Endothelial cell of umbilical vein (primary cell): ENCODE data around the gene FAM237A. TPM values are rescaled to one million over a fixed set of nuclear protein-coding genes. Genes with fewer than 3 reads are reported as not detected.

Experiments
- BruUV-seq: library from RNA; stranded (reverse); fragments of 400-500 nt; replicated peaks from 2 replicates; lab custom pipeline; 2021; lab: Mats Ljungman, UMichigan
- CTCF ChIA-PET: fragments of 300-600, 350-600 bp; sonication (Branson Sonifier 250); formaldehyde crosslinking; loops from one replicate; lab custom pipeline; 2021; ENCODE audit warnings: antibody characterized with exemption, inconsistent platforms; lab: Charles Lee
- POLR2A ChIA-PET: fragments of 300-600, 350-600 bp; sonication (Branson Sonifier 250); formaldehyde crosslinking; loops from one replicate; lab custom pipeline; 2021; ENCODE audit warnings: antibody characterized with exemption, inconsistent platforms; lab: Charles Lee
- DNase-seq: peaks from one replicate; pipeline ENCODE4 v3.0.0-alpha.2; 2011; ENCODE audit warnings: low read depth, low spot score
- FAIRE-seq: peaks from 2 replicates; lab custom pipeline; 2011; peaks lifted over from hg19 to GRCh38; lab: Jason Lieb, UNC
- H2AFZ ChIP-seq: 2 replicates; pipeline ENCODE4 v1.6.0; 2012; ENCODE audit warnings: low read depth, low read length, control low read depth, inconsistent platforms
- H3K27ac ChIP-seq: 2 replicates; pipeline ENCODE4 v1.5.1; 2011; ENCODE audit warnings: low read depth, mild to moderate bottlenecking, control low read depth, low read length, moderate library complexity; ENCODE audit not compliant: insufficient read depth
- H3K27me3 ChIP-seq, 2 experiments: 2 replicates each; pipeline versions ENCODE4 v1.6.0 to v1.6.1; 2011; ENCODE audit warnings: low read length in 2 of 2, mixed read lengths in 1 of 2; ENCODE audit not compliant: control insufficient read depth in 2 of 2, insufficient read depth in 2 of 2
- H3K36me3 ChIP-seq, 2 experiments: 2 replicates in 1 of 2; 3 replicates in 1 of 2; pipeline ENCODE4 v1.5.1; 2011; ENCODE audit warnings: low read length in 2 of 2, mild to moderate bottlenecking in 1 of 2, moderate library complexity in 1 of 2; ENCODE audit not compliant: control insufficient read depth in 2 of 2, insufficient read depth in 2 of 2; ENCODE audit errors: extremely low read depth in 1 of 2
- H3K4me1 ChIP-seq: 3 replicates; pipeline ENCODE4 v1.5.1; 2011; ENCODE audit warnings: mild to moderate bottlenecking, low read length; ENCODE audit not compliant: control insufficient read depth, insufficient read depth; ENCODE audit errors: extremely low read depth
- H3K4me2 ChIP-seq: 2 replicates; pipeline ENCODE4 v1.6.1; 2011; ENCODE audit warnings: low read length, control low read depth, mixed read lengths; ENCODE audit not compliant: insufficient read depth
- H3K4me3 ChIP-seq, 3 experiments: fragments of 200-600 bp in 1 of 3; sonication (generic), shearing (Covaris generic) in 1 of 3; replicated peaks in 1 of 3; 2 replicates each; pipeline ENCODE4 v1.5.1; 2011 to 2016; ENCODE audit warnings: control low read depth in 3 of 3, low read length in 3 of 3, mild to moderate bottlenecking in 2 of 3, inconsistent platforms in 1 of 3, low read depth in 1 of 3, moderate library complexity in 1 of 3; ENCODE audit not compliant: insufficient read depth in 1 of 3
- H3K79me2 ChIP-seq: 2 replicates; pipeline ENCODE4 v1.6.0; 2012; ENCODE audit warnings: low read length, inconsistent platforms; ENCODE audit not compliant: control insufficient read depth, insufficient read depth
- H3K9ac ChIP-seq: replicated peaks from 2 replicates; pipeline ENCODE3; 2011; ENCODE audit warnings: low read length, control low read depth; ENCODE audit not compliant: insufficient read depth; ENCODE audit errors: extremely low read depth
- H3K9me1 ChIP-seq: replicated peaks from 3 replicates; pipeline ENCODE4 v1.6.0; 2011; ENCODE audit warnings: mild to moderate bottlenecking, low read length; ENCODE audit not compliant: control insufficient read depth, insufficient read depth; ENCODE audit errors: extremely low read depth
- H3K9me3 ChIP-seq: replicated peaks from 2 replicates; pipeline ENCODE4 v1.5.1; 2012; ENCODE audit warnings: low read length, inconsistent platforms; ENCODE audit not compliant: control insufficient read depth, insufficient read depth
- H4K20me1 ChIP-seq: replicated peaks from 2 replicates; pipeline ENCODE3; 2011; ENCODE audit warnings: mild to moderate bottlenecking, low read length; ENCODE audit not compliant: control insufficient read depth, insufficient read depth; ENCODE audit errors: extremely low read depth
- EZH2 ChIP-seq: IDR thresholded peaks from 2 replicates; pipeline ENCODE4 v1.6.1; 2012; ENCODE audit warnings: borderline replicate concordance, low read depth, mild to moderate bottlenecking, moderate library complexity, low read length, inconsistent platforms; ENCODE audit not compliant: severe bottlenecking
- FOS ChIP-seq: IDR thresholded peaks from 2 replicates; pipeline ENCODE4 v1.6.1; 2011; ENCODE audit warnings: mild to moderate bottlenecking, low read length, moderate library complexity, borderline replicate concordance; ENCODE audit not compliant: insufficient read depth
- GATA2 ChIP-seq: IDR thresholded peaks from 2 replicates; pipeline ENCODE4 v1.7.0; 2011; ENCODE audit warnings: low read depth, mild to moderate bottlenecking, moderate library complexity, mixed read lengths, low read length; ENCODE audit not compliant: insufficient read length, insufficient read depth
- JUN ChIP-seq: IDR thresholded peaks from 2 replicates; pipeline ENCODE4 v1.6.1; 2011; ENCODE audit warnings: borderline replicate concordance, low read depth; ENCODE audit not compliant: insufficient read length, insufficient read depth
- MYC ChIP-seq: IDR thresholded peaks from one replicate; pipeline ENCODE4 v1.6.1; 2011; ENCODE audit warnings: mild to moderate bottlenecking, low read depth, low read length
- POLR2A ChIP-seq: IDR thresholded peaks from 2 replicates; pipeline ENCODE4 v1.6.1; 2012; ENCODE audit warnings: low read depth, mild to moderate bottlenecking, control low read depth, low read length
- POLR2AphosphoS5 ChIP-seq: IDR thresholded peaks from 2 replicates; pipeline ENCODE4 v1.6.1; 2012; ENCODE audit warnings: low read depth, mild to moderate bottlenecking, control low read depth, low read length, moderate library complexity; ENCODE audit not compliant: insufficient read depth
- dilution Hi-C: fragments of 300-500 bp; cut with MboI; formaldehyde crosslinking; loops from one replicate; pipeline ENCODE4 v1.15.0; 2019; ENCODE audit warnings: low sequenced_read_pairs; ENCODE audit not compliant: extremely low pct_ligation_motif_present
- intact Hi-C: fragments of 100-400 bp; cut with micrococcal nuclease; formaldehyde crosslinking; loops from one replicate; pipeline ENCODE4 v1.10.0; 2022
- polyA plus RNA-seq, 4 experiments: library from polyadenylated mRNA; depleted of rRNA in 3 of 4; stranded (reverse) in 3 of 4; unstranded in 1 of 4; fragments of >200 nt; gene quantifications; 2 replicates each; pipeline versions ENCODE4 v1.2.1 to v1.2.3, GENCODE V29; 2011 to 2012; ENCODE audit warnings: missing spikeins in 1 of 4
- total RNA-seq: library from RNA; stranded (reverse); gene quantifications from 2 replicates; pipeline ENCODE4 v1.2.3, GENCODE V29; 2021
- TF ChIP-seq, protein P1 (sequence below), 2 donors: IDR thresholded peaks; 1 replicate in 1 of 2; 2 replicates in 1 of 2; pipeline ENCODE4 v1.5.1; 2011; ENCODE audit warnings: low read length in 2 of 2, mild to moderate bottlenecking in 2 of 2, moderate library complexity in 2 of 2, control low read depth in 1 of 2, inconsistent platforms in 1 of 2, low read depth in 1 of 2; ENCODE audit not compliant: insufficient read depth in 1 of 2; ENCODE audit errors: extremely low read depth in 1 of 2
- TF ChIP-seq, protein P2 (sequence below): IDR thresholded peaks from 2 replicates; pipeline ENCODE4 v1.6.1; 2011; ENCODE audit not compliant: insufficient read depth, insufficient read length

The FAM237A gene
- total and polyA plus RNA-seq, 2 donors (not counting 3 experiments of a cell fraction or from before 2014, with no cell fraction given): not detected

DNA sequence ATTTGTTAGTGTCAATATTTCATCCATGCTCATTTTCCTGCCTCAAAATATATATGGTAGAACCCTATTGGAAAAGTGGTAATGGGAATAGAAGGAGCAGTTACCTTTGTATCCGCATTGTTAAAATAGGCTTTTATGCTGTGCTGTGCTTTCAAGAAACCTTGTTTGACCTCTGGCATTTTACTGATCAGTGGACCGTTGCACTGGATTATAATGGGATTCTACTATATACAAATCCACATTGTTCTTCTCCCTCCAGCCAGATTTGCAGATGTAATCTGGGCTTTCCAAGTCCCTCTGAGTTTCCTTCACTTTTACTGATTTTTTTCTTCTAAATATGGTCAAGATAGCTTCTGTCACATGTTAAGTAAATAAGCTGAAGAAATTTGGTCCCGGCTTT is 23.3 kb upstream of the FAM237A start:
- intact Hi-C loops: no loop called here
- TF ChIP-seq MYC (no peak), FOS (no peak), EZH2 (no peak), JUN (no peak), POLR2A (no peak), POLR2AphosphoS5 (no peak), GATA2 (no peak)
- TF ChIP-seq, protein P1, sequence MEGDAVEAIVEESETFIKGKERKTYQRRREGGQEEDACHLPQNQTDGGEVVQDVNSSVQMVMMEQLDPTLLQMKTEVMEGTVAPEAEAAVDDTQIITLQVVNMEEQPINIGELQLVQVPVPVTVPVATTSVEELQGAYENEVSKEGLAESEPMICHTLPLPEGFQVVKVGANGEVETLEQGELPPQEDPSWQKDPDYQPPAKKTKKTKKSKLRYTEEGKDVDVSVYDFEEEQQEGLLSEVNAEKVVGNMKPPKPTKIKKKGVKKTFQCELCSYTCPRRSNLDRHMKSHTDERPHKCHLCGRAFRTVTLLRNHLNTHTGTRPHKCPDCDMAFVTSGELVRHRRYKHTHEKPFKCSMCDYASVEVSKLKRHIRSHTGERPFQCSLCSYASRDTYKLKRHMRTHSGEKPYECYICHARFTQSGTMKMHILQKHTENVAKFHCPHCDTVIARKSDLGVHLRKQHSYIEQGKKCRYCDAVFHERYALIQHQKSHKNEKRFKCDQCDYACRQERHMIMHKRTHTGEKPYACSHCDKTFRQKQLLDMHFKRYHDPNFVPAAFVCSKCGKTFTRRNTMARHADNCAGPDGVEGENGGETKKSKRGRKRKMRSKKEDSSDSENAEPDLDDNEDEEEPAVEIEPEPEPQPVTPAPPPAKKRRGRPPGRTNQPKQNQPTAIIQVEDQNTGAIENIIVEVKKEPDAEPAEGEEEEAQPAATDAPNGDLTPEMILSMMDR (IDR thresholded peaks at IDR 0.05; ENCODE audit: extremely low read depth in 1 of 2, insufficient read depth in 1 of 2, low read depth in 1 of 2, low read length in 2 of 2): no peak
- TF ChIP-seq, protein P2, sequence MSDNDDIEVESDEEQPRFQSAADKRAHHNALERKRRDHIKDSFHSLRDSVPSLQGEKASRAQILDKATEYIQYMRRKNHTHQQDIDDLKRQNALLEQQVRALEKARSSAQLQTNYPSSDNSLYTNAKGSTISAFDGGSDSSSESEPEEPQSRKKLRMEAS: no peak
- dilution Hi-C loops: no loop called here
- no peak overlapping the region for H3K9ac ChIP-seq
- ChIA-PET POLR2A (interaction anchor here (0.6 kb wide), 1 partner anchor 1096 kb away, joined by 3 read pairs; no protein-coding TSS in a partner anchor), CTCF (interaction anchor here (1.1 to 1.5 kb wide), 2 partner anchors 9 to 24 kb away, joined by 4 to 6 read pairs; partner anchors contain the start of gene FAM237A)
- H3K27ac ChIP-seq: no peak overlapping the region
- no peaks in the 10 kb centered on the region for H4K20me1 ChIP-seq
- no peaks in the 10 kb centered on the region for H3K4me1 ChIP-seq
- FAIRE-seq: no peak
- no peaks in the 10 kb centered on the region for H3K9me1 ChIP-seq
- BruUV-seq: no TSS peak
- H3K27me3 ChIP-seq: no peaks in the 10 kb centered on the region
- no peaks in the 10 kb centered on the region for H3K9me3 ChIP-seq
- no peaks in the 10 kb centered on the region for H3K79me2 ChIP-seq
- no peaks in the 10 kb centered on the region for H3K36me3 ChIP-seq
- no peak for DNase-seq
- H2AFZ ChIP-seq: no peak overlapping the region
- no peak overlapping the region for H3K4me3 ChIP-seq
- H3K4me2 ChIP-seq: no peak overlapping the region
